ENCODE measurements around the gene PLEKHA1.

PLEKHA1 gene

DNA sequence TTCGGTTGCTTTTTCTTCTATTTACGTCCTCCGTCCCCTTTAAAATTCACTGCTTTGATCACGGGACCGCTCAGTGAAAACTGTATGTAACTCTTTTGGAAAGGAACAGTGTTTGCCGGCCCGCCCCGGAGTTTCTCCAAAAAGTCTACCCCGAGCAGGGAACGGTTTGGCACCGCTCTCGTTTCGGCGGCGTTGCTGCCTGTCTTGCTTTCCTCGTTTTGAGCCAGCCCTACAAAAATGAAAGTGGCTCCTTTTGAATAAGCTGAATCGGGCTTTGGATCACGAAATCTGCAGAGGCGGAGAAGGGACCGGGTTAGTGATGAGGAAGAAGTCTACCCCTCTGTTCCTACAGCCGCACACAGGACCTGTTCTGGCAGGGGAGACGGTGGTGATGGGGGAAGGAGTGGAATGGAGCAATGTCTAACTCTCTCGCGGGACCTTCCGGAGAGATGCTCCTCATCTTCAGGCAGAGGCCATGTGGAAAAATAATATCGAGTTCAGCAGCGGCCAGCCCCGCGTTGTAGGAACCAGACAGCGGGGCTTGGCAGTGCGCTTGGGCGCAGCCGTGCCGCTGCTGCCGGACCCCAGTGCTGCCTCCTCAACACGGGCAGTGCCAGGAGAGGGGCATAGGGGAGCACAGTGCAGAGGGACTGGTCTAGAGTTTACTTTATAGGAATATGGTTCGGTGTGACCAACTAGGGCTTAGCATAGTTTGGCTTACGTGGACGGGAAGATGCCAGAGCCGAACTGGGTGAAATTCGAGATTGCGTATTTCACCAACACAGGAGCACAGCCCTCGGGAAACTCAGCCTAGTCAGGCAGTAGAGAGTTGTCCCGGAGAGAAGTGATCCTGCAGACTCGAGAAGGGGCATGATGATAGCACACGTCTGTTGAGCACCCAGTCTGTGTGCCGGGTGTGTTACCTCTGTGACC, 88.3 kb downstream of the PLEKHA1 start:
- no peak for DNase-seq

GRCh38 chr10:122463466-122464249, 89.2 kb downstream of the PLEKHA1 start:
- DNase-seq = no peak

- no peak for DNase-seq
These were observed 89.7 kb downstream of the PLEKHA1 start for GRCh38 chr10:122464250-122464510.

GRCh38 chr10:122464586-122464985, 90.1 kb downstream of the PLEKHA1 start:
- DNase-seq = no peak

DNA sequence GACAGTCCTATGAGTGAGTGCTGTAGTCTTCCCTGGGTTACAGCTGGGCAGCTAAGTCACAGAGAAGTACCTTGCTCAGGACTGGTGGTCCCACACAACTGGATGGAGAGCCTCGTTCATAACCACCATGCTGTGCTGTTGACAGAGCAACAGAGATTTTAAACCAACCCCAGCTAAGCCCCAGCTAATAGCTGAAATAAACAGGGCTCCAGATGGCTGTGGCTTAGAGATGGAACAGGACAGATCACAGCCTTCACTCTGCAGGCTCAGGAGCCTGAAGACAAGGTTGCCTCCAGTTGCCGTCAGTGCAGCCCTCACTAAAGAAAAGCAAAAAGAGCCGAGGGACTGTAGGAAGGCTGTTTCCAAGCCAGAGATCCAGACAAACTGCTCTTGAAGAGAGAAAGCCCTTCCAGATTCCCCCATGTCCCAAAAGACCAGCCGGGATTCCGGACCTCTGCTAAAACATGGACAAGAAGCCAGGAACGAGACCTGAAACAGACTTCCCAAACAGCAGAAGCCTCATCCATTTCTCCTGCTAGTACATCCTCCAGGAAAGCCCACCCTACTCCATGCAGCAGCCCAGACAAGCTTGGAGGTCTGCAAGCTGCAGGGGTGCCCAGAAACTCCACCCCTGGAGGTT, 91.0 kb downstream of the PLEKHA1 start:
- no peak for DNase-seq

DNA sequence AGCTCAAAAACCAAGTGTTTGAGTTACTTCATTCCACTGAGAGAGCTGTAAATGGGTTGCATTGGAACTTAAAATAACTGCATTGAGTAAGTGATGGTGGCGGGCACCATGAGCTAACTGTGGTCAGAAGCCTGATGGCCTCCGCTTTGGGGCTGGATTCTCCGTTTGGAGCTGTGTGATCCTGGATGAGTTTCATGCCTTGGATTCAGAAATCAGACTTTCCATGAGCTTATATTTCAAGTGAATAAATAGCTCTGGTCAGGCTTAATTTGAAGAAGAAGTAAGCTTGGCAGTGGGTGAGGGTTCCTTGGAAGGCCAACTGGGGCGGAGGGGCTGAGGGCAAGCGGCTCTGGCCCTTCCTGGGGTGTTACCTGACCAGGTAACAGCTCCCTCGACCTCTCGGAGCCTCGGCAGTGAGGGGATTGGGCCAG, 92.5 kb downstream of the PLEKHA1 start:
- DNase-seq = no peak

DNA sequence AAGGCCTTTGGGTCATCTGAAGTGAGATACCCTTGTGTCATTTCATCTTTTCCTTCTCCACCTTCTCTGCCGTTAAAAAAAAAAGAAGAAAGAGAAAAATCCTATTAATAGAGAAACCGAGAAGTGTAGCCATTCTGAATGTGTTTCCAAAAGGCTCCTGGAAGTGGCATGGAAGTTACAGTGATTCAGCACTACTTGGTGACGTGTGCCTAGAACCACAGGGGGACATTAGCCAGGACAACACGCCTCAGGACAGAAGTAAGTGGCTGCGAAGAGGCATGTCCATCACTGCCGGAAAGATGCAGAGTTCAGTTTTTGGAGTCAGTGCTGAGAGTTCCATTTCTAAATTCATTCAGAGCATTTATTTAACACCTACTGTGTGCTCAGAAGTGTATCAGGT, 93.2 kb downstream of the PLEKHA1 start:
- no peak for DNase-seq

DNA sequence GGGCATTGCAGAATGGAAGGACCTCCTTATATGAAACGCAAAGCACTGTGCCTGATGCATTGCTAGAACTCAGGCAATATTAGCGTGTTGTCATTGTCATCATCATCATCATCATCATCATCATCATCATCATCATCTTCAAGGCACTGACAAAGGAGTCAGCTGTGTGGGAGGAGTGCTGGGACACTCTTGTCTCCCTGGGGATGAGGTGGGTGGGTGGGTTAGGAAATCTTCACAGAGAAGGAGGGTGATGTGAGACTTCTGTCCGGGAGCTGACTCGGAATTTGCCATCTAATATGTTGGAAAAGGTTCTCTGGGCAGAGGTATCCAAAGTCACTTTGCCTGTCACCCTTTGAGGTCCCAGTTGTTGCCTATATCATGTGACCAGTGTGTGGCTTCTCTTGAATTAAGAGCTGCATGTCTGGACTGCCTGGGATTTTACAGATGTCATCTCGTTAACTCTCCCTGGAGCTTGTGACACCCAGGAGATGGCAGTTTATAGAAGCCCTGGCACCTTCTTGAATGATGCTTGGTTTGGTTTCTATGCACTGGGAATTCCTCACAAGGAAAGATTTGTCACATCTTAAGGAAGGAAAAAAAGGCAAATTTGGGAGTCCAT, 93.9 kb downstream of the PLEKHA1 start:
- no peak for DNase-seq

DNA sequence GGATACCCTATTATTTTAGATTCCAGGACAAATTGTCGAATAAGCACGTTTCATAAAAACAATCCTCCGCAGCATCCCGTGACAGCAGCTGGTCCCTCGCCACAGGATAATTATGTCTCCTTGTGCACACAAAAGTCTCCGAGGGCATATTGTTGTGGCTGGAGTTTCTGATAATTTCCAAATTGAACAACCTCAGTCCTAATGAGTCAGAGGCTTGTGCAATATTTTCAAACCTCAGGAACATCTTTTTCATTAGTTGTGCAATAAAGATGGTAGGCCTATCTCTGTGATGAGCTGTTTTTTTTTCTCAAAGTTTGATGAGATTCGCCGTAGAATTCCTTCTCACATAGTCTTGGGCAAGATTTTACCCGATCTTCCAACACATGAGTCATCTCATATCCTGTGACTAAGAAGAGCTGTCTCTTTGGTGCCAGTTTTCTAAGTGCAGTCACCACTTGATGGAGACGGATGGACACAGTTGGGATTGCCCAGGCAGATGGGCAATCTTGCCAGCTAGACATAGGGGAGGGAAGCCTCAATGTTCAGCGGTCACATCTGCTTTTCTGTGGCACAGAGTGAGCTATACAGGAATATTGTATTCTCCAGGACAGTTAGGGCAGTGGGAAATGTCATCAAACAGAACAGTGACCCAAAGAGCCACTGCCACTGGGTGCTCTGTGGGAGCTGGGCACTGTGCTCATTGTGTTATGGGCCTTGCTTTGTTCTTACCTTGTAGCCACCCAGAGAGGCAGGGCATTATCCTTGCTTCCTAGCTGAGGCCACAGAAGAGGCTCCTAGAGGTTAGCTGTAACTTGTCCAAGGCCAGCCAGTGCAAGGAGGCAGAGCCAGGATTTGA, 94.6 kb downstream of the PLEKHA1 start:
- no peak for DNase-seq

GRCh38 chr10:122469848-122470247, 95.3 kb downstream of the PLEKHA1 start:
- DNase-seq = no peak

- DNase-seq = no peak
These were observed 97.1 kb downstream of the PLEKHA1 start for GRCh38 chr10:122471531-122472177.

GRCh38 chr10:122473116-122473515, 98.6 kb downstream of the PLEKHA1 start:
- no peak for DNase-seq

DNA sequence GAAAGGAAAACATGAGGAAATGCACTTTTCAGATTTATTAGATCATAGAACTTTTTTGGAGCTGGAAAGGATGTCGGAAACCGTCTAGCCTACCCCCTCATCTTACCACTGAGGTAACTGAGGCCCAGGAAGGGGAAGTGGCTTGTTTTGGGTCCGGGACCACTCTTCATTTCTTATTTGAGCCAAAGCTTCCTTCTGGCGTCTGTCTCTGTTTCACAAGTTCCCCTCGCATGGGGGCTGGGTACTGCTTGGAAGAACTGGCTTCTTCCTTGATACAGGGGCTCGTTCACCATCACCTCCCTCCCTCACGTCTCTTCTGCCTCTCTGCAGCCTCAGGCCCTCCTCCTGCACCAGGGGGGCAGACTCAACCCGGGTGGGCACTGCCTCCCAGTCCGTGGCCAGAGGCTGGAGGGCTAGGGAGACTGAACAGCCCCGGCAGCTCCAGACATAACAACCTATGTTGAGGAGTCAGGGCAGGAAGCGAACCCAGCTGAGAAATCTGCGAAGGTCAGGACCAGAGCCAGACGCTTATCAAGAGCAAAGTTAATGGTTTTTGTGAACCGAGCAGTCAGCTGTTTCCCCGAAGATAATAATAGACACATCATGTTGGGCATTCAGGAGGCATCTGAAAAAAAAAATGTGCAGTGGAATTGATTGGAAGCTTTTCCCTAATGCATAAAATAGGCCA, 99.8 kb downstream of the PLEKHA1 start:
- DNase-seq = no peak

DNA sequence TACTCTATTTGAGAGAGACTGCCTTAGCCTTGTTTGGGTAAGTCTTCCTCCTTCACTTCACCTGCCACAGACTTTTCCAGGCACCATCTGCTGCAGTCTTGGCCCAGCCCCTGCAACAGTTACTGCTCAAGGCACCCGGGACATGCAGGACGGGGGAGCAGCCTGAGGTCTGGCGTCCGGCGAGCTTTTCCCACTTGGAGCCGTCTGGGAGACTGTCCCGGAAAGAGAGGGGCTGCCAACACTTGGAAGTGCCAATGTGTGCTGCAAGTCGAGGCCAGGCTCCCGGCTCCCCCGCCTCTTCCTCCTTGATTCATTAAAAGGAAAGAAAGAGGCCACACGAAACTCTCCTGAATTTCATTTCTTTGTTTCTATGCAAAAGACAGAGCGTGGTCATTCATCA, 100.6 kb downstream of the PLEKHA1 start:
- DNase-seq = no peak

- no peak for DNase-seq
These were observed 101.3 kb downstream of the PLEKHA1 start for GRCh38 chr10:122475591-122476332.

DNA sequence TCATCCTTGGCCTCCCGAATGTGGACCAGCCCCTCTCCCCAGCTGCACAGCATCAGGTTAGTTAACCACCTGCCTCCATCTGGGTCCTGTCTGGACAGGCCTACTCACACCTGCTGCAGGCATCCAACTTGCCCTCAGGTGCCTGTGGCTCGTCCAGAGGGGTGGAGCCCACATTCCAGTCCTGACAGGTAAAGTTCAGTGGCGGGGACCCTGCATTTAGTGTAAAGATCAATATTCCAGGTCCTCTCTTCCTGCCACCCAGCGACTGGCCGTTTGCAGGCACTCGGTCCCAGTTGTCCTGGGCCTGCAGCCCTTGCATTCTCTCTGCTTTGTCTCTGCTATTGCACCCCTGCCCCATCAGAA, 101.8 kb downstream of the PLEKHA1 start:
- DNase-seq = no peak

GRCh38 chr10:122477436-122477835, 102.9 kb downstream of the PLEKHA1 start:
- DNase-seq = no peak

GRCh38 chr10:122478971-122479370, 104.5 kb downstream of the PLEKHA1 start:
- no peak for DNase-seq

DNA sequence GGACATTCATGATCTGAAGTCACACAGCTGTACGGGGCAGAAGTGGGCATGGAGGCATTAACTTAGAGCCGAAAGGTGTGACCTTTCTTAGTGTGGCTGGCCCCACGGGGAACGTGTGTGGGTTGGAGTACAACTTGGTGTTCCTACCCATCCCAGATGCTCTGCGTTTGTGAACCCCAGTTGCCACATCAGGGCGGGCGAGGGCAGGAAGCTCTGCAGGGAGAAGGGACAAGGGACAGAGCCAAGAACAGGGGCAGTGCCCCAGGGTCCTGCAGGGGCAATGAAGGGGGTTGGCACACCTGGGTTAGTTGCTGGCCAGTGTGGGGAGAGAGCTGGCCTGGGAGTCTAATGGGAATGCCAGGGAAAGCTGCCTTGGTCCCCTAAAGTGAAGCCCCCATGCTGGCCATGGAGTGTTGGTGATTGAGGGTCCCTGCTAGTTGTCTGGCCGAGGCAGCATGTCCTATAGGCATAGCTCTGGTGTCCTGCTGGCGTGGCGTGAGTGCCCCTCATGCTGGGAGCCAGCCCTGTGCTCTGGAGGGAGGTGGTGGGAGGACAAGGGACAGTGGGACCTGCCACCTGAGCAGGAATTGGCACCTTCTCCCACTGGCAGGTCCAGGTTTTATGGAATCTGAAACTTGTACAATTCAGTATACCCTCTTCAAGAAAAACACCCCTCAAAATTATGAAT, 105.8 kb downstream of the PLEKHA1 start:
- DNase-seq = no peak
